NCI-H2081 treated with DMSO at 0.1 percent for 48 hours (cell line): ENCODE measurements around the gene ATP2A3.
A peak's percentile ranks its signal among the peaks of the same experiment; 100 is the strongest.
"Not testable (repeated sequence)": the region's sequence is repeated elsewhere in the genome, so short reads cannot be mapped to it uniquely, and the experiment has no call there.

Experiments
- DNase-seq: peaks from one replicate; lab custom pipeline; 2025; lab: John Stamatoyannopoulos, UW

Gene ATP2A3

GRCh38 chr17:3991699-3992098 is 27.5 kb upstream of the ATP2A3 start:
- DNase-seq: not testable (repeated sequence)

- no peak for DNase-seq
Observed at GRCh38 chr17:3990386-3991127, 26.3 kb upstream of the ATP2A3 start.

- DNase-seq: no peak
Observed at GRCh38 chr17:3989041-3989886, 25.0 kb upstream of the ATP2A3 start.

GRCh38 chr17:3988297-3989040 is 24.2 kb upstream of the ATP2A3 start:
- no peak for DNase-seq

GRCh38 chr17:3986939-3987335 is 22.7 kb upstream of the ATP2A3 start:
- no peak for DNase-seq

- DNase-seq: no peak
Observed at GRCh38 chr17:3986270-3986938, 22.2 kb upstream of the ATP2A3 start.

- DNase-seq: no peak
Observed at GRCh38 chr17:3985846-3986245, 21.6 kb upstream of the ATP2A3 start.

- no peak for DNase-seq
Observed at GRCh38 chr17:3983606-3984484, 19.6 kb upstream of the ATP2A3 start.

GRCh38 chr17:3982541-3983017 is 18.3 kb upstream of the ATP2A3 start:
- DNase-seq: no peak

GRCh38 chr17:3982113-3982512 is 17.9 kb upstream of the ATP2A3 start:
- no peak for DNase-seq

- DNase-seq: no peak
Observed at GRCh38 chr17:3981455-3981854, 17.2 kb upstream of the ATP2A3 start.

- peak; percentile 74 for DNase-seq
Observed at GRCh38 chr17:3980381-3981014, 16.3 kb upstream of the ATP2A3 start.

GRCh38 chr17:3979290-3979611 is 15.0 kb upstream of the ATP2A3 start:
- no peak for DNase-seq

GRCh38 chr17:3978421-3979289 is 14.4 kb upstream of the ATP2A3 start:
- DNase-seq: no peak

GRCh38 chr17:3977387-3977786 is 13.2 kb upstream of the ATP2A3 start:
- no peak for DNase-seq

GRCh38 chr17:3976675-3977171 is 12.5 kb upstream of the ATP2A3 start:
- no peak for DNase-seq

- no peak for DNase-seq
Observed at GRCh38 chr17:3974980-3975379, 10.7 kb upstream of the ATP2A3 start.

- no peak for DNase-seq
Observed at GRCh38 chr17:3974138-3974687, 10.0 kb upstream of the ATP2A3 start.

GRCh38 chr17:3973495-3974137 is 9.4 kb upstream of the ATP2A3 start:
- DNase-seq: no peak
